ENCODE data around the gene KCTD10.
"Not testable (repeated sequence)": the region's sequence is repeated elsewhere in the genome, so short reads cannot be mapped to it uniquely, and the experiment has no call there.

Gene KCTD10

GRCh38 chr12:109493938-109494337 is 16.8 kb upstream of the KCTD10 start:
- no peak for DNase-seq

- DNase-seq = no peak
These were observed 16.0 kb upstream of the KCTD10 start for GRCh38 chr12:109493090-109493489.

GRCh38 chr12:109492371-109492770 is 15.3 kb upstream of the KCTD10 start:
- no peak for DNase-seq

- DNase-seq = no peak
These were observed 14.6 kb upstream of the KCTD10 start for GRCh38 chr12:109491671-109492070.

- no peak for DNase-seq
These were observed 13.0 kb upstream of the KCTD10 start for GRCh38 chr12:109489955-109490565.

- no peak for DNase-seq
These were observed 12.2 kb upstream of the KCTD10 start for GRCh38 chr12:109489016-109489954.

GRCh38 chr12:109488051-109488665 is 11.1 kb upstream of the KCTD10 start:
- no peak for DNase-seq

- no peak for DNase-seq
These were observed 10.3 kb upstream of the KCTD10 start for GRCh38 chr12:109487181-109488050.

GRCh38 chr12:109485201-109485600 is 8.1 kb upstream of the KCTD10 start:
- DNase-seq = no peak

- no peak for DNase-seq
These were observed 6.2 kb upstream of the KCTD10 start for GRCh38 chr12:109483346-109483745.

GRCh38 chr12:109482894-109483293 is 5.8 kb upstream of the KCTD10 start:
- DNase-seq = no peak

GRCh38 chr12:109482491-109482890 is 5.4 kb upstream of the KCTD10 start:
- no peak for DNase-seq

- no peak for DNase-seq
These were observed 4.8 kb upstream of the KCTD10 start for GRCh38 chr12:109481863-109482262.

GRCh38 chr12:109480356-109480755 is 3.3 kb upstream of the KCTD10 start:
- DNase-seq = no peak

GRCh38 chr12:109479761-109480160 is 2.7 kb upstream of the KCTD10 start:
- no peak for DNase-seq

GRCh38 chr12:109477963-109478315 is 839 bp upstream of the KCTD10 start:
- DNase-seq = no peak

GRCh38 chr12:109476807-109477184 is 304 bp downstream of the KCTD10 start:
- DNase-seq = no peak

- DNase-seq = no peak
These were observed 900 bp downstream of the KCTD10 start for GRCh38 chr12:109475993-109476806.

GRCh38 chr12:109475121-109475520 is 2.0 kb downstream of the KCTD10 start:
- no peak for DNase-seq

- not testable (repeated sequence) for DNase-seq
These were observed 3.4 kb downstream of the KCTD10 start for GRCh38 chr12:109473526-109474270.

GRCh38 chr12:109473006-109473405 is 4.1 kb downstream of the KCTD10 start:
- DNase-seq = no peak
